ENCODE measurements around the gene ZFAND2B.

ZFAND2B gene

GRCh38 chr2:219206328-219207133 lies at the start of gene ZFAND2B:
Gene ZFAND2B (plus strand): TSS chr2:219206782. CDS start chr2:219206988, 206 bp downstream.
- DNase-seq: peak; percentile 92

- DNase-seq: no peak
These were observed 49.2 kb upstream of the ZFAND2B start for GRCh38 chr2:219157396-219157795.

- no peak for DNase-seq
These were observed 48.6 kb upstream of the ZFAND2B start for GRCh38 chr2:219158025-219158424.

GRCh38 chr2:219158586-219158985 lies 48.0 kb upstream of the ZFAND2B start:
- DNase-seq: no peak

- no peak for DNase-seq
These were observed 46.8 kb upstream of the ZFAND2B start for GRCh38 chr2:219159771-219160185.

- peak; percentile 77 for DNase-seq
These were observed 46.2 kb upstream of the ZFAND2B start, which contains the start of gene NHEJ1 for GRCh38 chr2:219160186-219161017. Gene NHEJ1 (minus strand): TSS chr2:219160815. CDS start chr2:219158362, 2,453 bp downstream.

GRCh38 chr2:219161097-219161496 lies 45.5 kb upstream of the ZFAND2B start:
- DNase-seq: no peak

GRCh38 chr2:219163156-219163555 lies 43.4 kb upstream of the ZFAND2B start:
- DNase-seq: no peak

- DNase-seq: no peak
These were observed 41.3 kb upstream of the ZFAND2B start for GRCh38 chr2:219165058-219165911.

GRCh38 chr2:219167997-219168396 lies 38.6 kb upstream of the ZFAND2B start:
- DNase-seq: no peak

GRCh38 chr2:219168526-219168925 lies 38.1 kb upstream of the ZFAND2B start:
- no peak for DNase-seq

- no peak for DNase-seq
These were observed 37.6 kb upstream of the ZFAND2B start for GRCh38 chr2:219168932-219169331.

GRCh38 chr2:219169930-219170654 lies 36.5 kb upstream of the ZFAND2B start, which contains the start of gene SLC23A3:
Gene SLC23A3 (minus strand): TSS chr2:219170029. CDS start chr2:219169984, 45 bp downstream.
- DNase-seq: no peak

- DNase-seq: no peak
These were observed 35.3 kb upstream of the ZFAND2B start for GRCh38 chr2:219171231-219171651.

- no peak for DNase-seq
These were observed 34.1 kb upstream of the ZFAND2B start for GRCh38 chr2:219172231-219173154.

- no peak for DNase-seq
These were observed 33.4 kb upstream of the ZFAND2B start for GRCh38 chr2:219173176-219173575.

GRCh38 chr2:219174146-219174545 lies 32.4 kb upstream of the ZFAND2B start:
- no peak for DNase-seq

GRCh38 chr2:219174801-219175200 lies 31.8 kb upstream of the ZFAND2B start:
- no peak for DNase-seq

- no peak for DNase-seq
These were observed 31.1 kb upstream of the ZFAND2B start for GRCh38 chr2:219175486-219175885.

- no peak for DNase-seq
These were observed 30.4 kb upstream of the ZFAND2B start for GRCh38 chr2:219175928-219176817.
